Kidney (tissue), 14 donors: ENCODE results near the gene SLC8A2. TPM values are rescaled to one million over a fixed set of nuclear protein-coding genes. Genes with fewer than 3 reads are reported as not detected.

Experiments
- DNase-seq, 5 donors: peaks; one replicate each; pipeline ENCODE4 v3.0.0-alpha.2; 2013 to 2020
- FAIRE-seq: peaks from 2 replicates; lab custom pipeline; 2012; peaks lifted over from hg19 to GRCh38; lab: Jason Lieb, UNC
- H3K27ac ChIP-seq, 2 donors: one replicate each; pipeline ENCODE4 v1.7.0; 2013; ENCODE audit warnings: low read depth in 2 of 2, low read length in 2 of 2, inconsistent platforms in 1 of 2
- H3K27me3 ChIP-seq: one replicate; pipeline ENCODE4 v1.7.1; 2013; ENCODE audit warnings: low read length, inconsistent platforms; ENCODE audit not compliant: control insufficient read depth, insufficient read depth
- H3K36me3 ChIP-seq, 3 donors: one replicate each; pipeline versions ENCODE4 v1.7.0 to v1.7.1; 2013; ENCODE audit warnings: low read length in 3 of 3, control low read depth in 1 of 3, inconsistent platforms in 1 of 3; ENCODE audit not compliant: insufficient read depth in 3 of 3, control insufficient read depth in 2 of 3
- H3K4me1 ChIP-seq, 3 donors: one replicate each; pipeline versions ENCODE4 v1.7.0 to v1.7.1; 2013; ENCODE audit warnings: low read length in 3 of 3, inconsistent platforms in 1 of 3, low read depth in 1 of 3; ENCODE audit not compliant: control insufficient read depth in 2 of 3, insufficient read depth in 2 of 3
- H3K4me3 ChIP-seq, 3 donors: one replicate each; pipeline versions ENCODE4 v1.7.0 to v1.8.1; 2013; ENCODE audit warnings: low read length in 3 of 3, control low read depth in 1 of 3, inconsistent platforms in 1 of 3
- H3K9ac ChIP-seq, 3 donors: one replicate each; pipeline versions ENCODE4 v1.7.0 to v1.7.1; 2013; ENCODE audit warnings: low read length in 3 of 3, control low read depth in 1 of 3, inconsistent platforms in 1 of 3
- H3K9me3 ChIP-seq, 3 donors: one replicate each; pipeline versions ENCODE4 v1.7.0 to v1.7.1; 2013; ENCODE audit warnings: low read length in 3 of 3, control low read depth in 1 of 3, inconsistent platforms in 1 of 3; ENCODE audit not compliant: control insufficient read depth in 2 of 3, insufficient read depth in 1 of 3
- CTCF ChIP-seq: IDR thresholded peaks from 3 replicates; pipeline ENCODE4 v1.5.1; 2012; ENCODE audit warnings: mild to moderate bottlenecking, moderate library complexity, borderline replicate concordance; ENCODE audit not compliant: insufficient read depth; ENCODE audit errors: extremely low read depth
- intact Hi-C: fragments of 100-400 bp; cut with DNase I; formaldehyde crosslinking; loops from one replicate; pipeline ENCODE4 v1.11.1; 2022
- polyA plus RNA-seq: library from polyadenylated mRNA; stranded (reverse); fragments of 350-450 nt; fragmentation: Illumina TruSeq; extraction: RNeasy Lipid Tissue Mini Kit (QIAGEN cat#74804); gene quantifications from one replicate; pipeline ENCODE4 v1.2.3, GENCODE V29; 2014; ENCODE audit warnings: low read depth, low replicate concordance; ENCODE audit not compliant: insufficient read depth
- total RNA-seq: library from RNA; stranded (reverse); fragmentation: NEBNext Ultra II Directional; extraction: Animal tissue kit (Norgen Biotek cat#: 25700); gene quantifications from one replicate; pipeline ENCODE4 v1.2.1, GENCODE V29; 2021
- donor health status: control.
- donor health status: control.
- donor health status: control.
- donor health status: control.
- donor health status: control.
- donor health status: DM: yes; HTN: yes; CAD: no.
- donor health status: Normal renal cell carcinoma (clear cell type).

The SLC8A2 gene
- total and polyA plus RNA-seq, 2 donors from 2014 or later = 0.94 TPM; not detected in 1

- Histone ChIP-seq H3K27me3 (no peaks in the 10 kb centered on the region), H3K9ac (no peak overlapping the region), H3K4me3 (no peak overlapping the region), H3K4me1 (no peaks in the 10 kb centered on the region), H3K36me3 (no peaks in the 10 kb centered on the region), H3K9me3 (no peaks in the 10 kb centered on the region), H3K27ac (no peak overlapping the region)
- DNase-seq (no peak), FAIRE-seq (no peak)
- intact Hi-C loops = no loop called here
- no peak for TF ChIP-seq CTCF
These were observed 66.5 kb downstream of the SLC8A2 start for GRCh38 chr19:47405197-47405550.

GRCh38 chr19:47404334-47405196 is 67.1 kb downstream of the SLC8A2 start:
- intact Hi-C loops = no loop called here

GRCh38 chr19:47402504-47402903 is 69.2 kb downstream of the SLC8A2 start:
- H3K27ac ChIP-seq = no peak overlapping the region
- intact Hi-C loops = no loop called here
- H3K36me3 ChIP-seq = no peaks in the 10 kb centered on the region
- H3K27me3 ChIP-seq = no peaks in the 10 kb centered on the region
- FAIRE-seq = no peak
- no peaks in the 10 kb centered on the region for H3K9me3 ChIP-seq
- H3K9ac ChIP-seq = no peak overlapping the region
- no peaks in the 10 kb centered on the region for H3K4me1 ChIP-seq
- no peak for DNase-seq
- no peak for TF ChIP-seq CTCF
- H3K4me3 ChIP-seq = no peak overlapping the region

More at GRCh38 chr19:47404334-47405196, 67.1 kb downstream of the SLC8A2 start:
- DNase-seq = no peak
- H3K27ac ChIP-seq = no peak overlapping the region
- H3K27me3 ChIP-seq = no peaks in the 10 kb centered on the region
- H3K9me3 ChIP-seq = no peaks in the 10 kb centered on the region
- no peak for TF ChIP-seq CTCF
- H3K36me3 ChIP-seq = no peaks in the 10 kb centered on the region
- H3K4me3 ChIP-seq = no peak overlapping the region
- no peak overlapping the region for H3K9ac ChIP-seq
- FAIRE-seq = no peak
- H3K4me1 ChIP-seq = no peaks in the 10 kb centered on the region
